Amniotic stem cell (primary cell): Measurements from ENCODE around the gene SNRPB.

Experiments used
- DNase-seq: peaks from one replicate; lab custom pipeline; 2025; lab: John Stamatoyannopoulos, UW

SNRPB gene

GRCh38 chr20:2473516-2473915 lies 2.9 kb upstream of the SNRPB start:
- peak; percentile 7 for DNase-seq

- DNase-seq, result peak; percentile 49
Measured at GRCh38 chr20:2469991-2470422, 582 bp downstream of the SNRPB start.

GRCh38 chr20:2468581-2469407 lies 1.8 kb downstream of the SNRPB start:
- DNase-seq, result no peak

- no peak for DNase-seq
Measured at GRCh38 chr20:2467412-2467811, 3.2 kb downstream of the SNRPB start.

GRCh38 chr20:2465100-2465499 lies 5.5 kb downstream of the SNRPB start:
- DNase-seq, result no peak

- no peak for DNase-seq
Measured at GRCh38 chr20:2463616-2464365, 6.8 kb downstream of the SNRPB start.

- DNase-seq, result no peak
Measured at GRCh38 chr20:2462484-2462883, 8.1 kb downstream of the SNRPB start.

GRCh38 chr20:2460752-2461424 lies 9.7 kb downstream of the SNRPB start:
- DNase-seq, result no peak

GRCh38 chr20:2459981-2460751 lies 10.4 kb downstream of the SNRPB start:
- DNase-seq, result no peak

GRCh38 chr20:2458919-2459499 lies 11.6 kb downstream of the SNRPB start:
- DNase-seq, result no peak

- DNase-seq, result no peak
Measured at GRCh38 chr20:2455771-2456497, 14.7 kb downstream of the SNRPB start.

- no peak for DNase-seq
Measured at GRCh38 chr20:2453792-2454191, 16.8 kb downstream of the SNRPB start.

GRCh38 chr20:2451939-2452732 lies 18.5 kb downstream of the SNRPB start:
- peak; percentile 62 for DNase-seq

- no peak for DNase-seq
Measured at GRCh38 chr20:2451422-2451821, 19.2 kb downstream of the SNRPB start.

- no peak for DNase-seq
Measured at GRCh38 chr20:2449386-2449785, 21.2 kb downstream of the SNRPB start.

- no peak for DNase-seq
Measured at GRCh38 chr20:2446845-2447244, 23.7 kb downstream of the SNRPB start.

GRCh38 chr20:2431185-2431584 lies 39.4 kb downstream of the SNRPB start:
- DNase-seq, result no peak

- DNase-seq, result no peak
Measured at GRCh38 chr20:2430538-2430937, 40.1 kb downstream of the SNRPB start.

GRCh38 chr20:2429051-2429450 lies 41.5 kb downstream of the SNRPB start:
- no peak for DNase-seq

GRCh38 chr20:2421247-2421646 lies 49.3 kb downstream of the SNRPB start:
- DNase-seq, result no peak
